Keratinocyte (primary cell): ENCODE measurements around the gene SERTAD1. TPM values are rescaled to one million over a fixed set of nuclear protein-coding genes. Genes with fewer than 3 reads are reported as not detected.

Experiments
- DNase-seq: peaks from one replicate; pipeline ENCODE4 v3.0.0-alpha.2; 2011; ENCODE audit warnings: low read depth, missing footprints, low spot score
- FAIRE-seq: peaks from 2 replicates; lab custom pipeline; 2011; peaks lifted over from hg19 to GRCh38; lab: Jason Lieb, UNC
- H2AFZ ChIP-seq: 2 replicates; pipeline ENCODE4 v1.6.0; 2012; ENCODE audit warnings: low read length, control low read depth, inconsistent platforms; ENCODE audit not compliant: control insufficient read depth
- H3K27ac ChIP-seq: 2 replicates; pipeline ENCODE4 v1.5.1; 2011; ENCODE audit warnings: low read length; ENCODE audit not compliant: control insufficient read depth, insufficient read depth
- H3K27me3 ChIP-seq: 3 replicates; pipeline ENCODE4 v1.6.0; 2011; ENCODE audit warnings: low read length; ENCODE audit not compliant: control insufficient read depth, insufficient read depth; ENCODE audit errors: extremely low read depth
- H3K36me3 ChIP-seq, 2 experiments: 2 replicates in 1 of 2; 3 replicates in 1 of 2; pipeline ENCODE4 v1.5.1; 2011; ENCODE audit warnings: low read length in 2 of 2, mild to moderate bottlenecking in 1 of 2; ENCODE audit not compliant: control insufficient read depth in 2 of 2, insufficient read depth in 2 of 2; ENCODE audit errors: extremely low read depth in 1 of 2
- H3K4me1 ChIP-seq: 3 replicates; pipeline ENCODE4 v1.5.1; 2011; ENCODE audit warnings: low read length; ENCODE audit not compliant: control insufficient read depth, insufficient read depth; ENCODE audit errors: extremely low read depth
- H3K4me2 ChIP-seq: 3 replicates; pipeline ENCODE4 v1.6.0; 2011; ENCODE audit warnings: low read depth, low read length; ENCODE audit not compliant: control insufficient read depth, insufficient read depth; ENCODE audit errors: extremely low read depth
- H3K4me3 ChIP-seq, 3 experiments: fragments of 200-600 bp in 1 of 3; sonication (generic) in 1 of 3; 2 replicates in 2 of 3; 3 replicates in 1 of 3; pipeline ENCODE4 v1.5.1; 2011 to 2016; ENCODE audit warnings: low read length in 3 of 3, mild to moderate bottlenecking in 3 of 3, control low read depth in 2 of 3, inconsistent platforms in 1 of 3, low read depth in 1 of 3, mixed read lengths in 1 of 3, mixed run types in 1 of 3, moderate library complexity in 1 of 3; ENCODE audit not compliant: control insufficient read depth in 2 of 3, insufficient read depth in 2 of 3; ENCODE audit errors: extremely low read depth in 1 of 3
- H3K79me2 ChIP-seq: 2 replicates; pipeline ENCODE4 v1.6.0; 2012; ENCODE audit warnings: low read length; ENCODE audit not compliant: control insufficient read depth, insufficient read depth
- H3K9ac ChIP-seq: 3 replicates; pipeline ENCODE4 v1.6.0; 2011; ENCODE audit warnings: low read length; ENCODE audit not compliant: control insufficient read depth, insufficient read depth; ENCODE audit errors: extremely low read depth
- H3K9me1 ChIP-seq: 3 replicates; pipeline ENCODE4 v1.6.0; 2011; ENCODE audit warnings: low read length; ENCODE audit not compliant: control insufficient read depth, insufficient read depth; ENCODE audit errors: extremely low read depth
- H3K9me3 ChIP-seq: 2 replicates; pipeline ENCODE4 v1.5.1; 2012; ENCODE audit warnings: low read depth, low read length; ENCODE audit not compliant: control insufficient read depth
- H4K20me1 ChIP-seq: 3 replicates; pipeline ENCODE4 v1.6.0; 2011; ENCODE audit warnings: low read length; ENCODE audit not compliant: control insufficient read depth, insufficient read depth; ENCODE audit errors: extremely low read depth
- EZH2 ChIP-seq: IDR thresholded peaks from one replicate; pipeline ENCODE4 v1.6.1; 2012; ENCODE audit warnings: inconsistent platforms, mild to moderate bottlenecking, low read length, moderate library complexity
- dilution Hi-C: fragments of 300-500 bp; cut with MboI; formaldehyde crosslinking; loops from one replicate; pipeline ENCODE4 v1.7.0; 2020; ENCODE audit warnings: low sequenced_read_pairs; ENCODE audit not compliant: extremely low pct_ligation_motif_present
- polyA plus RNA-seq, 5 experiments: library from polyadenylated mRNA; depleted of rRNA in 3 of 5; stranded (reverse) in 3 of 5; stranded (forward) in 1 of 5; unstranded in 1 of 5; fragments of >200 nt; gene quantifications; 1 replicate in 1 of 5; 2 replicates in 3 of 5; 3 replicates in 1 of 5; pipeline versions ENCODE4 v1.2.1 to v1.2.3, GENCODE V29; 2011 to 2012; ENCODE audit warnings: missing spikeins in 2 of 5, low read depth in 1 of 5, low replicate concordance in 1 of 5
- TF ChIP-seq, protein P1 (sequence below), 3 experiments: IDR thresholded peaks in 1 of 3; conservative IDR thresholded peaks in 1 of 3; optimal IDR thresholded peaks in 1 of 3; 2 replicates in 2 of 3; 3 replicates in 1 of 3; pipeline versions ENCODE3 to v1.5.1; 2011; ENCODE audit warnings: low read length in 3 of 3, mild to moderate bottlenecking in 3 of 3, moderate library complexity in 2 of 3, control low read depth in 1 of 3, inconsistent platforms in 1 of 3; ENCODE audit not compliant: insufficient read depth in 2 of 3; ENCODE audit errors: extremely low read depth in 1 of 3

SERTAD1 gene
- polyA plus RNA-seq, 1 donor (not counting 4 experiments of a cell fraction or from before 2014, with no cell fraction given), result 9.5 TPM

DNA sequence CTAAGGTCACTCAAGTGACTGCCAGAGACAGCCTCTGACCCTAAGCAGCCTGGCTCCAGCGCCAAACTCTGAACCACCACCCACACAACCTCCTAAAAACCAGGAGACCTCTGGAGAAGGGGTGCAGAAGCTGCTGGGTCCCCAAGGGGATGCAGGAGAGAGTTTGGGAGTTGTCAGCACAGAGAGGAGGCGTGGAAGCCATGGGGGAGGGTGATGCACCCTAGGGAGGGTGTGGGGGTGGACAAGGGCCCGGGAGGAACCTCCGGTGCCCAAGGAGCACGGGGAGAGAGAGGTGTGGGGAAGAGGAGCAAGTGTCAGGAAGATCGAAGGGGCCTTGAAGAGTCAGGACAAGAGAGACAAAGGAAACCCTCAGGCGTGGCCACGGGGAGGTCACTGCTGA is 33.7 kb downstream of the SERTAD1 start:
- H3K36me3 ChIP-seq, result no peaks in the 10 kb centered on the region
- no peaks in the 10 kb centered on the region for H4K20me1 ChIP-seq
- H3K9me1 ChIP-seq, result no peaks in the 10 kb centered on the region
- no peak for TF ChIP-seq EZH2
- TF ChIP-seq, protein P1, sequence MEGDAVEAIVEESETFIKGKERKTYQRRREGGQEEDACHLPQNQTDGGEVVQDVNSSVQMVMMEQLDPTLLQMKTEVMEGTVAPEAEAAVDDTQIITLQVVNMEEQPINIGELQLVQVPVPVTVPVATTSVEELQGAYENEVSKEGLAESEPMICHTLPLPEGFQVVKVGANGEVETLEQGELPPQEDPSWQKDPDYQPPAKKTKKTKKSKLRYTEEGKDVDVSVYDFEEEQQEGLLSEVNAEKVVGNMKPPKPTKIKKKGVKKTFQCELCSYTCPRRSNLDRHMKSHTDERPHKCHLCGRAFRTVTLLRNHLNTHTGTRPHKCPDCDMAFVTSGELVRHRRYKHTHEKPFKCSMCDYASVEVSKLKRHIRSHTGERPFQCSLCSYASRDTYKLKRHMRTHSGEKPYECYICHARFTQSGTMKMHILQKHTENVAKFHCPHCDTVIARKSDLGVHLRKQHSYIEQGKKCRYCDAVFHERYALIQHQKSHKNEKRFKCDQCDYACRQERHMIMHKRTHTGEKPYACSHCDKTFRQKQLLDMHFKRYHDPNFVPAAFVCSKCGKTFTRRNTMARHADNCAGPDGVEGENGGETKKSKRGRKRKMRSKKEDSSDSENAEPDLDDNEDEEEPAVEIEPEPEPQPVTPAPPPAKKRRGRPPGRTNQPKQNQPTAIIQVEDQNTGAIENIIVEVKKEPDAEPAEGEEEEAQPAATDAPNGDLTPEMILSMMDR (optimal IDR thresholded peaks at IDR 0.05 in 1 of 3, IDR thresholded peaks at IDR 0.05 in 1 of 3, conservative IDR thresholded peaks at IDR 0.05 in 1 of 3; ENCODE audit: extremely low read depth in 1 of 3, insufficient read depth in 2 of 3, low read length in 3 of 3), result no peak
- no peak overlapping the region for H3K9ac ChIP-seq
- H3K4me3 ChIP-seq, result no peak overlapping the region
- H3K9me3 ChIP-seq, result no peaks in the 10 kb centered on the region
- H2AFZ ChIP-seq, result no peak overlapping the region
- H3K4me1 ChIP-seq, result peaks cover 5% of the 10 kb centered on the region
- no peak for DNase-seq
- dilution Hi-C loops, result no loop called here
- no peak overlapping the region for H3K27ac ChIP-seq
- H3K79me2 ChIP-seq, result no peaks in the 10 kb centered on the region
- H3K4me2 ChIP-seq, result no peak overlapping the region
- H3K27me3 ChIP-seq, result peaks cover 23% of the 10 kb centered on the region
- no peak for FAIRE-seq

DNA sequence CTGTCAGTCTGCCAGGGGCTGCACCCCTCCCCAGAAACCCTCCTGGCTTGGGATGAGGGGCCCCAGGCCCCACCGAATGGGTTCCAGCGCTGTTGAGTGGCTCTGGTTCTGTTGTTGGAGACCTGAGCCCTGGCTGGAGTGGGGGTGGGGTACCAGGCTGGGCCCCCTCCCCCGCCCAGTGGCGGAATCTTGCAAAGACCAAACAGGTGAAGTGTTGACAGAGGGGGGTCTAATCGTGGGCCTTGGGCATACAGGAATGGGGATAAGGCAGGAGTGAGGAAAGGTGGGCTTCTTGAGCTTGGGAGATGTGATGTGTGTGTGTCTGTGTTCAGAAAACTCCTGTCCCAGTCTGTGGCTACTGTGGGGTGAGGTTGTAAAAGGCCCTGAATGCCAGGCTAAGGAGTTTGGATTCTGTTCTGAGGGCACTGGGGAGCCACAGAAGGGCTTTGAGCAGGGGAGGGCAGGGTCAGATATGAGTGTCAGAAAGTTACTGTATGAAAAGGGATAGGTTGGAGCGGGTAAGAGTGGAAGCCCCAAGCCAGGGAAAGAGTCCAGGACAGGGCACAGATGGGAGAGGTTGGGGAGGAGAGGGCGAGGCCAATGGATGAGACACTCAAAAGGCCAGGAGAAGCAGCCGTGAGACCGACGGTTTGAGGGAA is 35.6 kb downstream of the SERTAD1 start, which contains the start of gene HIPK4:
HIPK4 (minus strand) TSS at position 98 of the 659 bp plus-strand sequence. CDS start 279 bp downstream, outside the sequence.
- Histone ChIP-seq H3K9me3 (no peaks in the 10 kb centered on the region), H3K27ac (no peak within 1 kb of the TSS), H2AFZ (no peak within 1 kb of the TSS), H3K4me2 (no peak within 1 kb of the TSS), H3K27me3 (peaks cover 4% of the 10 kb centered on the region), H3K9ac (no peak within 1 kb of the TSS), H3K4me3 (no peak within 1 kb of the TSS), H3K79me2 (no peaks in the 10 kb centered on the region), H3K4me1 (peaks cover 5% of the 10 kb centered on the region), H3K36me3 (no peaks in the 10 kb centered on the region), H4K20me1 (no peaks in the 10 kb centered on the region), H3K9me1 (no peaks in the 10 kb centered on the region)
- FAIRE-seq (no peak), DNase-seq (no peak)
- dilution Hi-C loops, result no loop called here
- no peak for TF ChIP-seq EZH2
- TF ChIP-seq, protein P1 (optimal IDR thresholded peaks at IDR 0.05 in 1 of 3, IDR thresholded peaks at IDR 0.05 in 1 of 3, conservative IDR thresholded peaks at IDR 0.05 in 1 of 3; ENCODE audit: extremely low read depth in 1 of 3, insufficient read depth in 2 of 3, low read length in 3 of 3), result no peak
